Fibroblast of villous mesenchyme (primary cell): ENCODE data around the gene INA. TPM values are rescaled to one million over a fixed set of nuclear protein-coding genes. Genes with fewer than 3 reads are reported as not detected.

Experiments used
- DNase-seq: peaks from one replicate; pipeline ENCODE4 v3.0.0-alpha.2; 2010; ENCODE audit warnings: low read depth
- H3K4me3 ChIP-seq: 2 replicates; pipeline ENCODE4 v1.5.1; 2011; ENCODE audit warnings: low read depth, mild to moderate bottlenecking, low read length
- total RNA-seq: library from RNA; depleted of rRNA; stranded (reverse); fragments of >200 nt; gene quantifications from 2 replicates; pipeline ENCODE4 v1.2.3, GENCODE V29; 2012
- TF ChIP-seq, protein P1 (sequence below): IDR thresholded peaks from 2 replicates; pipeline ENCODE4 v1.5.1; 2012; ENCODE audit warnings: low read depth, mild to moderate bottlenecking, low read length; ENCODE audit not compliant: insufficient read depth

Gene INA
- total RNA-seq, 1 donor = 1.7 TPM

DNA sequence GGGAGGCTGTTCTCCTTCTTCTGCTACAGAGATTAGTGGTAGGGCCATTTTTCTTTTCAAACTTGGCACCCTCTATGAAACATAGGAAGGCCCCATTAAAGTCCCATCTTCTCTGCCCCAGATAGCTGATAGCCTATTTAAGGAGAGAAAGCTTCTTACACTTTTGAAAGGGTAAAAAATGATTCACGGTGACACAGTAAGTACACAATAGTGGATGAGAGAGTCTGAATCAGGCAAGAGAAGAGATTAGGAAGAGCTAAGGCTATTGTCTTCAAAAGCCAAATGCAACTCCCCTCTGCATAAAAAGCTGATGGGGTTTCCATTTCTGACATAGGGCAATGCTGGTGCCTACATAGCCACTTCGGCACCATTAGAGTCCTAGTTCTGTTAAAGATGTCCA lies 3.6 kb downstream of the INA start:
- TF ChIP-seq, protein P1, sequence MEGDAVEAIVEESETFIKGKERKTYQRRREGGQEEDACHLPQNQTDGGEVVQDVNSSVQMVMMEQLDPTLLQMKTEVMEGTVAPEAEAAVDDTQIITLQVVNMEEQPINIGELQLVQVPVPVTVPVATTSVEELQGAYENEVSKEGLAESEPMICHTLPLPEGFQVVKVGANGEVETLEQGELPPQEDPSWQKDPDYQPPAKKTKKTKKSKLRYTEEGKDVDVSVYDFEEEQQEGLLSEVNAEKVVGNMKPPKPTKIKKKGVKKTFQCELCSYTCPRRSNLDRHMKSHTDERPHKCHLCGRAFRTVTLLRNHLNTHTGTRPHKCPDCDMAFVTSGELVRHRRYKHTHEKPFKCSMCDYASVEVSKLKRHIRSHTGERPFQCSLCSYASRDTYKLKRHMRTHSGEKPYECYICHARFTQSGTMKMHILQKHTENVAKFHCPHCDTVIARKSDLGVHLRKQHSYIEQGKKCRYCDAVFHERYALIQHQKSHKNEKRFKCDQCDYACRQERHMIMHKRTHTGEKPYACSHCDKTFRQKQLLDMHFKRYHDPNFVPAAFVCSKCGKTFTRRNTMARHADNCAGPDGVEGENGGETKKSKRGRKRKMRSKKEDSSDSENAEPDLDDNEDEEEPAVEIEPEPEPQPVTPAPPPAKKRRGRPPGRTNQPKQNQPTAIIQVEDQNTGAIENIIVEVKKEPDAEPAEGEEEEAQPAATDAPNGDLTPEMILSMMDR = no peak
- no peak overlapping the region for H3K4me3 ChIP-seq
- no peak for DNase-seq

- H3K4me3 ChIP-seq = no peak overlapping the region
- TF ChIP-seq, protein P1 = no peak
- peak; percentile 61 for DNase-seq
These were observed 4.8 kb downstream of the INA start for GRCh38 chr10:103281753-103282152.

- no peak for DNase-seq
- TF ChIP-seq, protein P1 = no peak
- no peak overlapping the region for H3K4me3 ChIP-seq
These were observed 6.0 kb downstream of the INA start for GRCh38 chr10:103282961-103283360.

- no peak overlapping the region for H3K4me3 ChIP-seq
- TF ChIP-seq, protein P1 = no peak
- peak; percentile 96 for DNase-seq
These were observed 7.2 kb downstream of the INA start for GRCh38 chr10:103284170-103284569.

GRCh38 chr10:103287992-103288391 lies 11.1 kb downstream of the INA start:
- TF ChIP-seq, protein P1 = no peak
- no peak for DNase-seq

DNA sequence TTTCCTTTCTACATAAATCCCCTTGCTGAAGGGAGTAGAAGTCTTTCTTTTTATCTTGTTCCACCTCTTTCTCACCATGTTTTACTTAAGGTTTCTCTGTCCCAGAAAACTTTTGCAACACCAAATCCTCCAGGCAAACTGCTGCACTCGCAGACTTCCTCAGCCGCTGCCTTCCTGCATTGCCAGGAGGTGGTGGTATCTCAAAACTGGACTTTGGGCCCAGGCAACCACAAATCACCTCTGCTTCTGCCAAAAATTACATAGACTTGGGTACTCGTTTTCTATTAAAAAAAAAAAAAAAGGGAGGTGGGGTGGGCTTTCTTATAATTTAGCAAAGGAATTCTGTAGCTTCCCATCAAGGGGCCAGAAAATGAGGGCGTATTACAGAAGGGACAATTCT lies 14.7 kb downstream of the INA start:
- TF ChIP-seq, protein P1 = no peak
- no peak for DNase-seq
- no peak overlapping the region for H3K4me3 ChIP-seq

More at GRCh38 chr10:103287992-103288391, 11.1 kb downstream of the INA start:
- H3K4me3 ChIP-seq = no peak overlapping the region

- TF ChIP-seq, protein P1 = no peak
- peak; percentile 74 for DNase-seq
- H3K4me3 ChIP-seq = no peak overlapping the region
These were observed 18.6 kb downstream of the INA start for GRCh38 chr10:103295374-103296015.
